ENCODE data around the gene RSPH1. TPM values are rescaled to one million over a fixed set of nuclear protein-coding genes. Genes with fewer than 3 reads are reported as not detected.

Gene RSPH1
- total RNA-seq, 1 experiment from 2014 or later = 0.51 TPM

- BruUV-seq (replicated peaks) = no TSS peak
- no peak for TF ChIP-seq CTCF (IDR thresholded peaks at IDR 0.05; ENCODE audit: unreplicated experiment)
- no peak for DNase-seq (ENCODE audit: unreplicated experiment)
- H3K27ac Mint-ChIP-seq (ENCODE audit: low read depth, unreplicated experiment) = no peak overlapping the region
- ChIA-PET POLR2A (interaction anchor here (0.9 to 1.1 kb wide), 2 partner anchors 9 to 11 kb away, joined by 3 to 4 read pairs; no protein-coding TSS in a partner anchor), CTCF (no interaction called here)
- no peaks in the 10 kb centered on the region for H3K9me3 Mint-ChIP-seq (ENCODE audit: unreplicated experiment)
- H3K4me3 Mint-ChIP-seq (ENCODE audit: unreplicated experiment) = no peak overlapping the region
- no peaks in the 10 kb centered on the region for H3K36me3 Mint-ChIP-seq (ENCODE audit: insufficient read depth, unreplicated experiment)
- no peaks in the 10 kb centered on the region for H3K27me3 Mint-ChIP-seq (ENCODE audit: insufficient read depth, unreplicated experiment)
- intact Hi-C loops (cut with micrococcal nuclease) = no loop called here
- no peaks in the 10 kb centered on the region for H3K4me1 Mint-ChIP-seq (ENCODE audit: insufficient read depth, unreplicated experiment)
These were observed 27.9 kb upstream of the RSPH1 start for GRCh38 chr21:42523941-42524340.

DNA sequence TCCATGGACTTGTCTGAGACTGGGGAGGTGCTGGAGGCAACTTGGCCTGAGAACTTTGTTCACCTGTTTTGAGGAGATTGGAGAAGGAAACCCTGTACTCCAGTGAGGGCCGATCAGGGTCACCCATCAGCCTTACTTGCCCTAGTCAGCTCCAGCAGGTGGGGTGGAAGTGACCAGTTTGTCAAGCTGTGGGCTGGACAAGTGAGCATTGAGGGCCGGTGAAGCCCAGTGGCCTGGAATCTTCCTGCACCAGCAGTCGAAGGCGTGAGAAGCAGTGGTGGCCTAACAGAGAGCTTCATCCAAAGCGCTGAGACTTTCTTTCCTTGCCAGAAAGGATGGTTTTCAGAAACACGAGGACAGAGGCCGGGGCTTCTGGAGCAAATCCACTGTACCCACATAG lies 27.2 kb upstream of the RSPH1 start:
- H3K27me3 Mint-ChIP-seq (ENCODE audit: insufficient read depth, unreplicated experiment) = no peaks in the 10 kb centered on the region
- intact Hi-C loops (cut with micrococcal nuclease) = no loop called here
- BruUV-seq (replicated peaks) = no TSS peak
- ChIA-PET CTCF (no interaction called here), POLR2A (interaction anchor here (1.1 kb wide), 1 partner anchor 9 kb away, joined by 4 read pairs; no protein-coding TSS in a partner anchor)
- no peaks in the 10 kb centered on the region for H3K36me3 Mint-ChIP-seq (ENCODE audit: insufficient read depth, unreplicated experiment)
- H3K4me1 Mint-ChIP-seq (ENCODE audit: insufficient read depth, unreplicated experiment) = peaks cover 4% of the 10 kb centered on the region
- no peaks in the 10 kb centered on the region for H3K9me3 Mint-ChIP-seq (ENCODE audit: unreplicated experiment)
- DNase-seq (ENCODE audit: unreplicated experiment) = no peak
- H3K27ac Mint-ChIP-seq (ENCODE audit: low read depth, unreplicated experiment) = no peak overlapping the region
- TF ChIP-seq CTCF (IDR thresholded peaks at IDR 0.05; ENCODE audit: unreplicated experiment) = no peak
- H3K4me3 Mint-ChIP-seq (ENCODE audit: unreplicated experiment) = no peak overlapping the region

- CTCF ChIA-PET = no interaction called here
- no peaks in the 10 kb centered on the region for H3K36me3 Mint-ChIP-seq (ENCODE audit: insufficient read depth, unreplicated experiment)
- H3K9me3 Mint-ChIP-seq (ENCODE audit: unreplicated experiment) = no peaks in the 10 kb centered on the region
- H3K27ac Mint-ChIP-seq (ENCODE audit: low read depth, unreplicated experiment) = no peak overlapping the region
- no peaks in the 10 kb centered on the region for H3K27me3 Mint-ChIP-seq (ENCODE audit: insufficient read depth, unreplicated experiment)
- TF ChIP-seq CTCF (IDR thresholded peaks at IDR 0.05; ENCODE audit: unreplicated experiment) = no peak
- DNase-seq (ENCODE audit: unreplicated experiment) = no peak
- POLR2A ChIA-PET = no interaction called here
- no peak overlapping the region for H3K4me3 Mint-ChIP-seq (ENCODE audit: unreplicated experiment)
- peaks cover 8% of the 10 kb centered on the region for H3K4me1 Mint-ChIP-seq (ENCODE audit: insufficient read depth, unreplicated experiment)
- BruUV-seq (replicated peaks) = no TSS peak
- intact Hi-C loops (cut with micrococcal nuclease) = no loop called here
These were observed 26.7 kb upstream of the RSPH1 start for GRCh38 chr21:42522771-42523170.

- no peak for TF ChIP-seq CTCF (IDR thresholded peaks at IDR 0.05; ENCODE audit: unreplicated experiment)
- intact Hi-C loops (cut with micrococcal nuclease) = no loop called here
- H3K27ac Mint-ChIP-seq (ENCODE audit: low read depth, unreplicated experiment) = peak overlapping the region; percentile 11
- H3K27me3 Mint-ChIP-seq (ENCODE audit: insufficient read depth, unreplicated experiment) = no peaks in the 10 kb centered on the region
- H3K4me3 Mint-ChIP-seq (ENCODE audit: unreplicated experiment) = no peak overlapping the region
- no peaks in the 10 kb centered on the region for H3K9me3 Mint-ChIP-seq (ENCODE audit: unreplicated experiment)
- POLR2A ChIA-PET = no interaction called here
- peaks cover 14% of the 10 kb centered on the region for H3K4me1 Mint-ChIP-seq (ENCODE audit: insufficient read depth, unreplicated experiment)
- no TSS peak for BruUV-seq (replicated peaks)
- DNase-seq (ENCODE audit: unreplicated experiment) = no peak
- CTCF ChIA-PET = no interaction called here
- no peaks in the 10 kb centered on the region for H3K36me3 Mint-ChIP-seq (ENCODE audit: insufficient read depth, unreplicated experiment)
These were observed 26.2 kb upstream of the RSPH1 start for GRCh38 chr21:42522271-42522670.
